Activated CD8-positive, alpha-beta memory T cell treated with anti-CD3 and anti-CD28 coated beads, Interleukin-2, amount 50 U/mL, for 24 hours (primary cell): Measurements from ENCODE around the gene TMEM19.

Experiments
- DNase-seq: peaks from one replicate; pipeline ENCODE4 v3.0.0-alpha.2; 2020; ENCODE audit errors: extremely low read depth

The TMEM19 gene

DNA sequence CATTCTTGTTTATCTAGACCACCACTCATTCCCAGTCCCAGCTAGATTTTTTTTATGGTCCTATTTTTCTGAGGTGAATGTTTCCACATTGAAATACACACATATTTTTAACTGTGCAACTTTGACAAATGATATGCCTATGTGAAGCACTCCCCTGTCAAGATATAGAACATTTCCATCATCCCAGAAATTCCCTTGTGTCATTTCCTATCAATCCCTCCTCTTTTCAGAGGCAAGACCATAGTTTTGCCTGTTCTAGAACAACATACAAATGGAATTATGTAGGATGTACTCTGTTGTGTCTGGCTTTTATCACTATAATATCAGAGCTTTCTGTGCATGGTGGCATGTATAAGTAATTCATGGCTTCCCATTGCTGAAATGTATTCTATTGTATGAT, 32.7 kb downstream of the TMEM19 start:
- no peak for DNase-seq

DNA sequence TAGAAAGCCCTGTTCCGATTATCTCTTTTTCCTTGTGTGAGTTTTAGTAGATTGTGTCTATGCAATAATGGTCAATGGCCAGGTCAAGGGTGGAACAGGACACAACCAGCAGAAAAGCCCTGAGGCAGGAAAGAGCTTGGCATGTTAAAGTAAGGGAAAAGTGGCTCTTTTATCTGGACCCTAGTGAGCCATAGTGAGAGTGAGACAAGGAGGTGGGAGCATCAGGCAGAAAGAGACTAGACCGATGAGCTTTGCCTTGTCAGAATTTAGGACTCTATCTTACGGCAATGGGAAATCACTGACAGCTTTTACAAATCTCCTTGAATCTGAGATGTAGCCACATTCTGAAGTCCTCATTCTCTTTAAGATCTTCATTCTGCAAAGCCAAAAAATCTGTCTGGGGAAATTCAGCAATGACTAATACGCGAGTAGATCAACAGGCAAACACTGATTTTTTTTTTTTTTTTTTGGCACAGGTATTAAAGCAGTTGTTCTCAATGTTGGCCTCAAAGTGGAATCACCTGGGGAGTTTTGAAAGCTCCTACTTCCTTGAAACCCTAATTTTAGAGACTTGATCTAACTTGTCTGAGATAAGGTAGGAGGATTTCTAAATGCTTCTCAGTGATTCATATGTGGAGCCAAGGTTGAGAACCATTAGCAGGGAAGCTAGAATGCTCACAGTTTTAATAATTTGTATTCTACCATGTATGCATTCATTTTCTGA, 33.9 kb downstream of the TMEM19 start:
- DNase-seq: no peak

DNA sequence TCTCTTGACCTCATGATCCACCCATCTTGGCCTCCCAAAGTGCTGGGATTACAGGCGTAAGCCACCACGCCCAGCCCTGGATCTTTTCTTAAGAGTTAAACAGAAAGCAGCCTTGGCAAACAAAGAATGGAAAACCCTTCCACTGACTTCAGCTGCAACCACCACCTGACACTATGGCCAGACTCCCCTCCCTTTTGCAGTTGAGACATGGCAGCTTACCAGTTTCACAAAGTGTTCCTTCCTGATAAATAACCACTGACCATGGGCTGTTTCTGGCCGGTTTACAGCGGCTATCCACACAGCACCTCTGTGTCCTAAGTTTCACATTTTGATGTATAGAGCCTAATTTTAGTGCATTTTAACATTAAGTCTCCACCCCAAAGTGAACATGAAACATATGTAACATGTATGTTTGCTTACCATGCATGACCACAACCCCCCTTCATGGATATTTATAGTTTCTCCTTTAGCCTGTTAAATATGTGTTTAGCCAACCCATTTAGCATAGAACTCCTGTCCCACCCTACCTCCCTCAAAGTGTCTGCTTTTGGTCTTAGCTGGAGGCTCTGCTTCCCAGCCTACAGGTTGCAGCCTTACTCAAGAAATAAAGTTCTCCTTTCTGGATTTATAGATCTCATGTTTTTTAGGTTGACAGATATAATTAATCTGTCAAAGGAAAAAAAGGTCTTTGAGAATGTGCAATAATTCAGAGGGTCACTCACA, 36.1 kb downstream of the TMEM19 start:
- no peak for DNase-seq

DNA sequence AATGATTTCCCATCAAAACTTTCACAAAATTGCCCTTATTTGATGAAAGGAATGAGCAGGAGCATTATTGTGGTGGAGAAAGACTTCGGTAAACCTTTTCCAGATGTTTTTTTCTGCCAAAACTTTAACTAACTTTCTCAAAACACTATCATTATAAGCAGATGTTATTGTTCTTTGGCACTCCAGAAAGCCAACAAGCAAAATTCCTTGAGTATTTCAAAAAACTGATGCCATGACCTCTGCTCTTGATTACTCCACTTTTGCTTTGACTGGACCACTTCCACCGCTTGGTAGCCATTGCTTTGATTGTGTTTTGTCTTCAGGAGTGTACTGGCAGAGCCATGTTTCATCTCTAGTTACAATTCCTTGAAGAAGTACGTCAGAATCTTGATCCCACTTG, 39.1 kb downstream of the TMEM19 start:
- DNase-seq: no peak

DNA sequence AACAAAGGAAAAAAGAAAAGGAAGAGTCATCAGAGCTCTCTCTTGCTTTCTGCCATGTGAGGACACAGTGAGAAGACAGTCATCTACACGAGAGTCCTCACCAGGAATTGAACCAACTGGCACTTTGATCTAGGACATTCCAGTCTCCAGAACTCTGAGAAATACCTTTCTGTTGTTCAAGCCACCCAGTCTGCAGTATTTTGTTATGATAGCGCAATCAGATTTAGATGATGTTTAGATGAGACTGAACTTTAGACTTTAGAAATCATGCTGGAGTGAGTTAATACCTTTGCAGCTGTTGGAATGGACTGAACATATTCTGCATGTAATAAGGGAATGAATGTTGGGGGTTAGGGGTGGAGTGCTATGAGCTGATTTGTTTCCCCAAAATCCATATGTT, 40.7 kb downstream of the TMEM19 start:
- no peak for DNase-seq

DNA sequence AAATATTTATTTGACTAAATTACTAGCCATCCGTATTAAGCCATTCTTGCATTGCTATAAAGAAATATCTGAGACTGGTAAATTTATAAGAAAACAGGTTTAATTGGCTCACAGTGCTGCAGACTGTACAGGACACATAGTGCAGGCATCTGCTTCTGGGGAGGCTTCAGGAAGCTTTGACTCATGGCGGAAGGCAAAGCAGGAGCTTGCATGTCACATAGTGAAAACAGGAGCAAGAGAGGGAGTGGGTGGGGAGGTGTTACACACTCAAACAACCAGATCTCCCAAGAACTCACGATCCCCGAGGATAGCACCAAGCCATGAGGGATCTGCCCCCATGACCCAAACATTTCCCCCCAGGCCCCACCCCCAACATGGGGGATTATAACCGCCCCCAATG, 42.1 kb downstream of the TMEM19 start:
- DNase-seq: no peak

DNA sequence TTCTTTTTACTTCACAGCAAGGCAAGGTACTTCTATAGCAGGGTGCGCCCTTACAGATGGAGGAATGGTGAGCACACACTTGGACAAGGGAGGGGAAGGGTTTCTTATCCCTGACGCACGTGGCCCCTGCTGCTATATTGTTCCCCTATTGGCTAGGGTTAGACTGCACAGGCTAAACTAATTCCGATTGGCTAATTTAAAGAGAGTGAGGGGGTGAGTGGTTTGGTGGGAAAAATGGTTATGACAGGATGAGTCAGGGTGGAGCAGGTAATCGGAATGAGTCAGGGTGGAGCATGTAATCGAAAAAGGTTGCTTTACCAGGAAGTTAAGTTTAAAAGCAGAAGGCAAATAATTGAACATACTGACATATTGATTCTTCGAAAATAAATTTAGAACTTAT, 45.1 kb downstream of the TMEM19 start:
- no peak for DNase-seq

DNA sequence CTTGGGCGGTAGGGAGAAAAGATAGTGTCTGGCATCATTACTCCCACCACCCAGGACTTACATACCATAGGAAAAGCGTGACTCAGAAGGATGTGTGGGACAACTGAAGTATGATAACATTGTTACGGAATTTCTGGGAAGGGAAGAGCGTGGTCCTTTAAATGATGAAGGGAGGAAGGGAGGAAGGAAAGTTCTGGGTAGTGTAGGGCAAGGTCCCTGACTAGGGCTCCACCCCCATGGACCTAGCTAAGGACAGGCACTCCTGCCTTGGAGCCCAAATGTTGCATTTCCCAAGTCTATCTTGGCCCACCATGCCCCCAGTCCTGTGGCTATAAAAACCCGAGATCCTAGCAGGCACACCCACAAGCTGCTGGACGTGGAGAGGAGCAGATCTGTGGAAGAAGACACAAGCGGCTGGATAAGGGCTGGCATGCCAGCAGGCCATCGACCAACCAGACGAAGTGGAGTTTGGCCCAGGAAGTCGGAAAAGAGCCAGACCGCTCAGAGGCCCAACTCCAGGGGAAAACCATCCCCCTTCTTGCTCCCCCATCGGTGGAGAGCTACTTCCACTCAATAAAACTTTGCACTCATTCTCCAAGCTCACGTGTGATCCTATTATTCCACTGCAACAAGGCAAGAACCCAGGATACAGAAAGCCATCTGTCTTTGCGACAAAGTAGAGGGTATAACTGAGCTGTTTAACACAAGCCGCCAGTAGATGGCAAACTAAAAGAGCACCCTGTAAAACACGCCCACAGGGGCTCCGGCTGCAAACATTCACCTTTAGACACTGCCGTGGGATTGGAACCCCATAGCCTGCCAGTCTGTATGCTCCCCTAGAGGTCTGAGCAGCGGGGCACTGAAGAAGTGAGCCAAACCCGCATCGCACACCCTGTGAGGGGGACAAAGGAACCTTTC, 45.8 kb downstream of the TMEM19 start:
- no peak for DNase-seq

DNA sequence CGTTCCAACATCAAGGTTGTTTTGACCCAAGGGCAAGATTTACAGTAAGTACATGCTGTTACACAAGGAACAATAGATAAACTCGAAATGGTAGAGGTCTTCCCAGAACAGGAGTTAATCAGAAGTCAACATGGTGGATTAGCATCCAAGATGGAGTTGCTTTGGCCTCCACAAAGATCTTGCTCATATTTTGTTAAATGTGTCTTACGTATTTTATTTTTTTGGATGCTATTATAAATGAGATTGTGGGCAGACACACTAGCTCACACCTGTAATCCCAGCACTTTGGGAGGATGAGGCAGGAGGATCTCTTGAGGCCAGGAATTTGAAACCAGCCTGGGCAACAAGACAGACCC, 46.5 kb downstream of the TMEM19 start:
- DNase-seq: no peak

DNA sequence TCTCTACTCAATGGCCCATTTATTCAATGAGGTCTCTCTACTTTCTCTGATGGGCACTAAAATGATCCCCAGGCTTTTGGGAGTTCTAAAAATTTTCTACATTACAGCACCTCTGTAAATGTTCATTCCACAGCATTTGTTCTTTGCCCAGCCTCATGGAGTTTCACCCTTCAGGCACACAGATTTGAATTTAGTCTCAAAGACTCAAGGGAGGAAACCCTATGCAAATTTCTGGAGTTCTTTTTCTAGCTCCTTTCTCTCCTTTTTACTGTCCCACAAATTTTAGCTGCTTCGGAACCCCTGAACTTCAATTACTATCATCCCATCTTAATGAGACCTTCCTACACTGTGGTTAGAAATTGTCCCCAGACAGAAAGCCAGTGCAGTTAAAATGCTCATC, 51.3 kb downstream of the TMEM19 start:
- DNase-seq: no peak

DNA sequence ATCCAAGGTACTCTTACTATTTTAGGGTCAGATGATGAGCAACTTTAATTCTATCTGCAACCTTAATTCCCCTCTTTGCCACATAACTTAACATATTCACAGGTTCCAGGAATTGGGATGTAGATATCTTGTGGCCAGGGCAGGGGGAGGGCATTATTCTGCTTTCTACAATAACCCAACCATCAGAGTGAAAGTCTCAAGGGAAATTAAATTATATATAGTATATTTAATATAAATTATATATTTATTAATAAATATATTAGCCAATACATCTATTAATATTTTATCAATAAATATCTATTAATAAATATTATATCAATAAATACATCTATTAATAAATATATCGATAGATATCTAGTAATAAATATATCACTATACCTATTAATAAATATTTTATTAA, 57.1 kb downstream of the TMEM19 start:
- DNase-seq: no peak

DNA sequence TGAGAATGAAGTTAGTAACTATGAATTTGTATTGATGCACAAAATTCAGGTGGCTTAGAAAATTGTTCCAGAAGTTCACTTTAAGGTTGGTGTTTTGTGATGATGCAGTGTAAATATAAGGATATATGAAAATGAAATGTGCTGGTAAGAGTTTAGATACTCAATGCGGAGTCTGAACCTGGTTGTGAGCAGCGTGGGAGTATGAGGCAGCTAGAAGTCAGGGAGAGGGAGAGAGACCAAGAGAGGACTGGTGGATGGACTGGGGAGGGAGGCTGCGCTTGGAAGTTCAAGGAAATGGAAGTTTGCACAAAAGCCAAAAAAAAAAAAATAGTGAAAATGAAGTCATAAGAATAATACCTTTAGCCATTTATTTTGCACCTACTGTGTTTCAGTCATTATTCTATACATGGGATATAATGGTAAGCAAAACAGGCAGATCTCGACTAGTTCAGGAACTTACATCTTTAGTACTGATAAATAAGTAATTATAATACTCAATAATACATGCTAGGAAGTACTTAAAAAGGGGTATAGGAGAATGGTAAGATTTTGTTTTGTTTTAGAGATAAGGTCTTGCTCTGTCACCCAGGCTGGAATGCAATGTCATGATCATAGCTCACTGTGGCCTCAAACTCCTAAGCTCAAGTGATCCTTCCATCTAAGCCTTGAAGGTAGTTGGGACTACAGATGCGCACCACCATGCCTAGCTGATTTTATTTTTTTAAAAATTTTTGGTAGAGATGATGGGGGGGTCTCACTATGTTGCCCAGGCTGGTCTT, 58.8 kb downstream of the TMEM19 start:
- no peak for DNase-seq

DNA sequence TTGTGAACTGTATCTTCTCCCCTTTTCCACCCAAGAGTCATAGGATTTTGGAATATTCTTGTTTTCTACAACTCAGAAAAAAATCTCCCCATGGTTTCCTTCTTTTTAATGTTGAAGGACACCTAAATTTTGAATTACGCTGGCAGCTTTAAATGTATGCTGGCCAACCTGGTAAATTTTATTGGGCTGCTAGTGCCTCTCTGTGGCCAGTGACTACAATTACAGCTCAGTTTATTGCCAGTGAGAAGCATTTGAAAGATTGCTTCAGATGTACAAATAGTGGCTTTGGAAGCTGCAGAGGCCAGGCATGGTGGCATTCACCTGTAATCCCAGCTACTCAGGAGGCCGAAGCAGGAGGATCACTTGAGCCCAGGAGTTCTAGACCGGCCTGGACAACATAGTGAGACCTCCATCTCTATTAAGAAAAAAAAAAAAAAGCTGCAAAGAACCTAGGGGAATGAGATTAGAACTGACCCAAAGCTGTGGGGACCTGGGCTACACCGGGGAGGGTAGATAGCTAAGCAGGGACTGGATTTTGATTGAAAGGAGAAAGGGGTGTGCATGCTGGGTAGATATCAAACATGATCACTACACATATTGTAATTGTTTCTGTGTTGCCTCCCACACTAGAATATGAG, 61.2 kb downstream of the TMEM19 start:
- no peak for DNase-seq

DNA sequence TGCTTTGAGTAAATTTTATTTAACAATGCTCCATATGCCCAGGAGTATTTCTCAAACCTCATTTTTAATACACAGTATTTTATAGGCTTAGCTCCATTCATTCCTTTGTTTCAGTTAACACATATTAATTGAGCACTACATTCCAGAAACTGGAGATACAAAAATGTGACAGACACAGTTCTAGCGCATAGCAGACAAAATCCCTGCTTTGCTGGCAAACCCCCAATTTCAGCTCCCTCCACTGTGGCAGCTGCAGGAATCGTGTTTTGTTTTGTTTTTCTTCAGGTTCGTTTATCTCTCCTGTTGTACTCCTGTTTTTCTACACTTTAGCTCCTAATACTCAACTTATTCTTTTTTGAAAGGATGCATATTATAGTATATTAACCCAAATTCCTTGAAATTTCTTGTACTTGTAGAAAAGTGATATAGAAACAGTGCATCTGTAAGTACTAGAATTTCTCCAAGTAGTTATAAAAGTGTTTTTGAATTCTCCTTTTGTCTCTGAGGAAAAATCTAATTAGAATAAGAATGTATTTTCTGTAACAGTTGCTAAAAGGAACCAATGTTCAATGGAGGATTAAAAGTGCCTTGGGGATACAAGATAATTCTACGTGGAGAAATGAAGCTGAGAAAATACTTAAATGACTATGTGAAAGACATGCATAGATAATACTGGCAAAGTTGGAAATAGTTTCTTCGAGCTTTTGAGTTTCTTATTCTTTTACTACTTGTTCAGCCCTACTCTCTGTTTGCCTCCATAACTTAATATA, 62.4 kb downstream of the TMEM19 start:
- no peak for DNase-seq

DNA sequence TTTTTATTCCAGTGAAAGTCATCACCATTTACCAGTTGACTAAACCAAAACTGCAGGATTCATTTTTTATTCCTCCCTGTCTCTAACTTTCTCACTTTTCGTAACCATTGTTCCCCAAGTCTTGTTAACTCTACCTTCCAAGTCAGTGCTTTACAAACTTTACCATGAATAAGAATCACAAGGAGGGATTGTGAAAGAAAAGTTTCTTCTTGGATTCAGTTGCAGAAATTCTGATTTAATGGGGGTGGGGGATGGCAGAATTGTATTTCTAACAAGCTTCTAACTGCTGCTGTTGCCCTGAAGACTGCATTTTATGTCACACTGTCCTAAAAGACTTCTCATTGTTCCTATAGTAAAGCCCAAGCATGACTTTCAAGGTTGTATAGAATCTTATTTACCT, 63.8 kb downstream of the TMEM19 start:
- no peak for DNase-seq

DNA sequence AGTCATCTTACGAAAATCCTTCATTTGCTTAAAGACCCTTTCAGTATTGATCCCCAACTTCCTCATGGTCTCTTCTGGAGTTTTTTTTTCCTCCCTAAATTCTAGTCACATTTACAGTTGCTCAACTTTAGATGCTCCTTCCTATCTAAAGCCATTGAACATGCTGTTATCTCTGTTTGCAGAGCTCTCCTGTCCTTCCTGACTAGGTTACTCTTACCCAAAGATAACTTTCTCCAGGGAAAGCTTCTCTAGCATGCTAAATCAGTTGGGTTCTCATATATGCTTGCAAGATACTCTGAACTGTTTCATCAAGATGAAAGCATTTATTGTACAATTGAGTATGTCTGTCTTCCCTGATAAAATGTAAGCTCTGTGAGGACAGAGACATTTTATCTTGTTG, 67.0 kb downstream of the TMEM19 start:
- DNase-seq: no peak
